Bone marrow (tissue), 2 donors: ENCODE data around the gene PPA2.

Experiments
- DNase-seq, 2 donors: peaks; one replicate each; lab custom pipeline; 2025; lab: John Stamatoyannopoulos, UW

PPA2 gene

DNA sequence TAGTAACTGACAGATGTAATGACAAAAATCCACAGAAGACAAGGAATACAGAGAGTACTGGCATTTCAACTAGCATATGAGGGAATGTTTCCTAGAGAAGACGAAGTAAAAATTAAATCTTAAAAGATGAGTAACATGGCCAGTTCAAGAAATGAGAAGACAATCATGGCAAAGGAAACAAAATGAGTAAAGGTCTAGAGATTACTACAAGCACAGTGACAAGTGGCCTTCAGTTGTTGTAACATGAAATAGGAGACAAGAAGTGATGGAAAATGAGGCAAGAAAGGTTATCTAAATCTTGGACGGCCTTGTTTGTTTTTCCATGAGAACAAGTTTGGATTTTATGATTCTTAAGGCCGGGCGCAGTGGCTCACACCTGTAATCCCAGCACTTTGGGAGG is 81.0 kb downstream of the PPA2 start:
- no peak for DNase-seq

DNA sequence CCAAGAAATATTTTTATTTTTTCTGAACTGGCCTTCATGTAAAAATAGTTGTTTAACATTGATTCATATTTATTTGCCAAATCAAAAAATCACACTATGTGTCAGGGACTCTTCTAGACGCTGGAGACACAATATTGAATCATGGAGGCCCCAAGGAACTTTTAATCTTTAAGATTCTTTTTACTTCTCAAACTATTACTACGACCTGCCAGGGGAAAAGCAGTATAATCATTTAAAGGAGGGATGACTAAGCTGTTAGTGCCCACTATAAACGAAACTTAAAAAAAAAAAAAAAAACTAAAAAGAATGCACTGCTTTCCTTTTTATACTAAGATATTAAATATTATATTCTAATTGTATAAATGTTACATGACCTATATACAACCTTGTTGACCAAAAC is 84.7 kb downstream of the PPA2 start:
- DNase-seq, result no peak

DNA sequence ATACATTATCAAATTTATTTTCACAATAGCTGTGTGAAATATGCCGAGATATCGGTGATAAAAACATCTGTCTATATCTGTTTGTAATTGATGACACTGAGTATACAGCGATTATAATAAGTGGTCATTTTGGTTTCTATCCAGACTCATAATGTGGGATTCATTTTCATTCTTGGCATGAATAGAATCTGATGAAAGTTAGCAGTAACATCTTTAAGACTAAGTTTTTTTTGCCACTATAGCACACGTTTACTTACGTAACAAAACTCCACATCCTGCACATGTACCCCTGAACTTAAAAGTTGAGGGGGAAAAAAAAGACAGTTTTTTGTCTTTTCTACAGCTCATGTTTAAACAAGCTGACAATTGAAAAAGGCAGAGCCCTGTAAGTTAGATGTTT is 86.4 kb downstream of the PPA2 start:
- no peak for DNase-seq

DNA sequence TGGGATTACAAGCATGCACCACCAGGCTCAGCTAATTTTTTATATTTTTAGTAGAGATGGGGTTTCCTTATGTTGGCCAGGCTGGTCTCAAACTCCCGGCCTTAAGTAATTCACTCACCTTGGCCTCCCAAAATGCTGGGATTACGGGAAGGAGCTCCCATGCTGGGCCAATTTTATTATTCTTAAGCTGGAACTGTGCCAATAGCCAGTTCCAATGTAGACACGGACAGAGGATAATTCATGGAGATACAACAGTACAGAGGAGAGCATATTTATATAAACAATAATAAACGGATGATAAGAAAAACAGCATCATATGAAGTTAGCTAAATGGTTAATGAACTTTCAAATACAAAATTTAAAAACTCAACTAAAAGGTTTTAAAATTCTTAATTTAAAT is 87.8 kb downstream of the PPA2 start:
- DNase-seq, result no peak

DNA sequence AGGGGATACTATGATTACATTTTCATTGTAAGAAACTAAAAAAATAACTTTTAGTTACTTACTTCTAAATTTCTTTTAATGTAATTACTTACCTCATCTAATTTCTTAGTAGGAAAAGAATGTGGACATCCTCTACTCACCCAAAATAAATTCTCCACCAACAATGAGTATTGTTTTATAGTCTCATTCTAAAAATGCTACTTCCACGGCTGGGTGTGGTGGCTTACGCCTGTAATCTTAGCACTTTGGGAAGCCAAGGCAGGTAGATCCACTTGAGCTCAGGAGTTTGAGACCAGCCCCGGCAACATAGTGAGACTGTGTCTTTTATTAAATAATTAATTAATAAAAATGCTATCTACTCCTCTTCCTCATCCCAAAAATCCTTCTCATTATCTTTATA is 99.8 kb downstream of the PPA2 start:
- DNase-seq, result no peak

DNA sequence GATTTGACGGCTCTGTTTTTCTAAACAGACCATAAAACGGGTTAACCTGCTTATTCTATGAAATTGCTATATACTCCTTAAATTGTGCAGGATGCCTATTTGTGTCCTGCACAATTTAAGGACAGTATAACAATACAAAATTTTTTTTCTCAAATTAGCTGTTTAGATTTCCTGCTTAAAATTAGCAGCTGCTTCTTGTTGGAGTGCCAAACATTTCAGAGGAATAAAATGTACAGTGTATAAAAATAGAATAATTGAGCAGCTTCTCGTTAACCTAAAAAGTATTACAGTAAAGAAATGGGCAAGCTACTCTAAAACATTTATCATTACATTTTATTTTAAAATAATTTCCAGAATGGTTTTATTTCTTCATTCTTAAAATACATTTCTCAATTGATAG is 100.5 kb downstream of the PPA2 start:
- no peak for DNase-seq

DNA sequence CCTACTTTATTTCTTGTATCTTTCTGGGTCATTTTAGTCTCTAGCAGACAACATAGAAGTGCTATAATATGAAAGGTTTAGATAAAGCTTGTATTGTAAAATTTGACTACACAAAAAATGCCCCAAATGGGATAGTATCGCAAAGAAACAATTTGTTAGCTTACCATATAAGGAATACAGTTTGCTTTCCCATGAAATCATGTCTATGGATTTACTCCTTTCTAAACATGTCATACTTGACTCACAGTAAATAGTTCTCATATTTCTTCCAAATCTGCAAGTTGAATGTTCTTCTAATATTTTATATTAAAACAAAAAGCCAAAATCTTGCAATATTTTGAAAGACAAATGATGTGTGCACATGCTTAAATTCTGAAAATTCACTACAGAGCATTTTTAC is 103.9 kb downstream of the PPA2 start:
- no peak for DNase-seq

DNA sequence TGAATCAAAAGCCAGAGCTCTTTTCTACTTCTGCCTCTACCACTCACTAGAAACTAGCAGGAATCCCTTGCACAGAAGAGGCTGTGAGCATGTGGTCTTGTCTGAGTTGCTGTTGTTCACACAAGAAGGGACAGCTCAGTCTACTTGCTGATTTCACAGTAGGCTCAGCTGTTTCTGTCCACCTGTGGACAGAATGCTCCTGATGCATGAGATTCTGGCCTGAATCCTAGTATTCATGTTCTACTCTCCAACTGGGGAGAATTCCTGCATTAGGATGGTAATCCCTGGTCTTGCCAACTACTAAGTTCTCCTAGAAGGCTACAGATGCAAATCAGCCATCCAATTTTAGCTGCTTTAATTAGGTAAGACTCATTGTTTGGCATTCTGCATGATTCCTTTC is 112.8 kb downstream of the PPA2 start:
- DNase-seq, result no peak

DNA sequence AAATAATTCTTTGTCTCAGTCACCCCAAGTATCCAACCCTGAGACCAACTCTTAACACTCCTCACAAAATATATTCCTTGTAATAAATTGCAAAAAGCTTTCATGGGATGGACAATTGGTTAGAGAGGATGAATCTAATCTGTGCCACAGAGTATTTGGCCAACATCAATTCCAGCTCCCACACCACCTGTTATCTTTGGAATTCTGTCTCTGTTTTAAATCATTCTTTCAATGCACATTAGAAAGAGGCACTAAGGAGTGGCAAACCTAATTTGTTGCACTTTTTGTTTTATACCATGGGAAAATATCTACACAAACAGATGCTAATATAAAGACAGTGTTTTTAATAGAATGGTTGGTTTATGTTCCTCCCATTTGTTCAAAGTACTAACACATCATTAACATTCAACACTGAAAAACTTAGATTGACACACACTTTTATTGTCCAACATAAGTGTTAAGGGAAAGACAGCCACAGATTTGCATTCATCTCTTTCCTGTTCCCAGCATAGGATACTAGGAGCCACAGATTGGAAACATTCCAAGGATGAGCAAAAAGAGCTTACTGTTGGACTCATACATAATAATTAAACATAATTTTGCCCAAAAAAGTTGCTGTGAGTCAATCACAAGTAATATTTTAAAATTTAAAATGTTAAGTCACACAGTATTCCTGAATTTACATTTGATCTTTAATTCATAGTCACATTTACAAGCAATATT is 116.4 kb downstream of the PPA2 start:
- DNase-seq, result no peak

DNA sequence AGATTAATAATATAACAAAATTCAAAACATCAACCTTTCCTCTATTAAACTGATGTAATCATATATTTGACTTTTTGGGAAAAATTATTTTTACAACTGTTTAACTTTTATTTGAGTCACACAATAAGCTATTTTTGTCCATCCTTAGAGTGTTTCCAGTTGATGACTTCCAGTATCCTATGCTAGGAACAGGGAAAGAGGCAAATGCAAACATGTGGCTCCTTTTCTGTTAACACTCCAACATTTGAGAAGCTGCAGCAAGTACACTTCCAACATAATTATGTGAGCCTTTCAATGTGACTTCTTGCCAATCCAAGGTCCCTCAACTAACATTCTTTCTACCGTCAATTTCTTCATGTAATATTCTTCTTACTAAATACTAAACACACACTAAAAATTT is 117.7 kb downstream of the PPA2 start:
- DNase-seq, result no peak

DNA sequence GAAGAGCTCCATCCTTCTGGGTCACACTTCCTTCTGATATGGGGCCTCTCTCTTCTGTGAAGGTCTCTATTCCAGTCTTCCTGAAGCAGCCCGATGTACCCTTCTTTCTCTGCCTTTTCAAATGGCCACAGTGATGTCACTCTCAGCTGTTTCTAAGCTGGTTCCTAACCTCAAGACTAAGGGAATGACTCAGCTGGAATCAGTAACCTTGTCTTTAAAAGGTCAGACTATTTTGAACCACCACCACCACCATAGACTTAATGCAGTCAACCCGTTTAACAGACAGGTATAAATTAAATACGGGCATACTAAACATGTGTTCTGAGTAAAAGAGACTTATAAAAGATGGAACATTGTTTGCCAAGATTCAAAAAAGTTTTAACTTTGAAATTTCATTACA is 121.0 kb downstream of the PPA2 start:
- no peak for DNase-seq

DNA sequence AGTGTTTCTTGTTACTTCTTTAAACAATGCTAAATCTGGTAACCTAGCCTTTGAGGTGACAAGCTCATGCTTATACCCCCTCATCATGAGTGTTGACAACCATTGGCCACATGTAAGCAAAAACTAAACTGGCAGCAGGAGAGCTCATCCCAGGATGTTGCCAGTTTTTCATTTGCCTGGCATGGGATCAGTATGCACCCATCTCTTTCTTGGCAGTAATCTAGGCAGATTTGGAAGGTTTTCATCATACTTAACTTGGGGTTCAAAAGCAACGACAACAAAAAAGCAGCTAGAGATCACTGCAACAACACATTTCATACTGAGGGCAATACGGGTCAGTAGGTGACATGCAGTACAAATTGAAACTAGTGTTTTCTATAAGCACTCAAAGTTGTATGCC is 122.0 kb downstream of the PPA2 start:
- no peak for DNase-seq

DNA sequence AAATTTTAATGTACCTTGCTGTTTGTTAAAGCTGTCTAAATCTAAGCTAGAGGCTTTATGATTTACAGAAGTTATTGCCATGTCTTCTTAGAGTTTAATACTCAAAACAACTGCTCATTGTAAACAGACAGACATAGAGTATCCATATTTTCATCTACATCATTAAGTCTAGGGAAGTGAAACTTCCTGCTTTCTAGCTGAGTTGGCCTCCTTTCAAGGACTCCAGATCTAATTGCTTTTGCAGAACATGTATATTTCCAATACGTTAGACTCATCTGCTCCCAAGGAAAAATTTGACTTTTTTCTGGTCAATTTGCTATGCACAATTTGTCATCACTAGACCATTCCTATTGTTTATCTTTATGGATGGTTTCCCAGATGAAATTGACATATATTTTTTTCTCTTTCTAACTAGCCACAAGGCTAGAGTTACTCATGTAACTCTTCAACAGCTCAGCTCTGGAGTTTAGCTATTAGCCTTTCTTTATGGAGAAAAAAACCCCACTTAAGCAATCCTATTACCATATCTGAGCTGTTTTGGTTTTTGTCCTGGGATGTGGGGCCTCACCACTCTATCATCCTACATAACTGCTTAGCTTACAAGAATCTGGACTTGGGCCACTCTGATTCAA is 122.9 kb downstream of the PPA2 start:
- no peak for DNase-seq

DNA sequence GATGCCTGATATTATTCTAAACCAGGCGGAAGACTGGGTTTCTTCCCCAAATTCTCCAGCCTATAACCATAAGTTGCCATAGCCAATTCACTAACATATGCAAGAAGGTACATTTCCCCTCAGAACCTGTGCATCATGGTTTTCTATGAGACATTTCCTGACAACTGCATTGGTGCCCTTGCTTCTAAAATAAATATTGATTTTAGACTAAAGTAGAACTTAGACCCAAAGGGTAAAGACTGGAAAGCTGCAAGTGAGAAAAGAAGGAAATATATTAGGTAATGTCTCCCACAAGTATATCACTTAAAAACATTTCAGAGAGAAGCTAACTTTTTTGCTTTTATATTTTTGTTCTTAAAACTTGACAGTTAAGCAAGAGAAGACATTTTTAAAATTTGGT is 125.1 kb downstream of the PPA2 start:
- no peak for DNase-seq

DNA sequence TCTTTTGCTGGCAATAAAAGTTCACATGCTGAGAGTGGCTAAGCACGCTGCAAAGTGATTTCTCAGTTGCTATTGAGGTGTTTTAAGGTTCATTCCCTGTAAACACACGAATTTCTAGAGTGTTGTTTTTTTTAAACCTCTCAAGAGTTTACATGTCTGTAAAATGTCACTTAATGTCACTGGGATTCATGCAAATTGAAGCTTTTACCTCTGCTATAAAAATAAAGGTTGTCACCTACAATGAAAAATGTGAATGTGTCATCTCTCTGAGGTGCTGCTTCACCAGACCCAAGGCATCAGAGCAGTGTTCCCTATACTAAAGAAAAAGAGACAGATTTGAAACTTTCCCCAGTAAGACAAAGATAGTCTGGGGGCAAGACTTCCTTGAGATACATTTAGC is 127.0 kb downstream of the PPA2 start:
- no peak for DNase-seq

DNA sequence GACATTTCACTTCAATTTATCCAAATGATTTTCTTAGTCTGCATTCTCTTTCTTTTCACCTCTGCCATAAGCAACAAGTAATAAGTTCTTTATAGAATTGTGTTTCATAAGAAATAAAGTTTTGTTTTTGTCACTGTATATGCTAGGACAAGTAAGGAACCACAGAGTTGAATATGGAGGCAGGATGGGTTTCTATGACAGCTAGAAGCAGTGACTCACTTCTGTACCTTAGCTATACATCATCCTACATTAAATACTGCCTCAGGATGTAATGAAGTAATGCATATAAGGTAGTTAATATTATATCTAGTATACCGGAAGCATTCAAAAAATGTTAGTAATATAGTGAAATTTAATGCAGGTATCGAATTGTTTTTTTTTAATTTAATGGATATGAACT is 128.0 kb downstream of the PPA2 start:
- no peak for DNase-seq

DNA sequence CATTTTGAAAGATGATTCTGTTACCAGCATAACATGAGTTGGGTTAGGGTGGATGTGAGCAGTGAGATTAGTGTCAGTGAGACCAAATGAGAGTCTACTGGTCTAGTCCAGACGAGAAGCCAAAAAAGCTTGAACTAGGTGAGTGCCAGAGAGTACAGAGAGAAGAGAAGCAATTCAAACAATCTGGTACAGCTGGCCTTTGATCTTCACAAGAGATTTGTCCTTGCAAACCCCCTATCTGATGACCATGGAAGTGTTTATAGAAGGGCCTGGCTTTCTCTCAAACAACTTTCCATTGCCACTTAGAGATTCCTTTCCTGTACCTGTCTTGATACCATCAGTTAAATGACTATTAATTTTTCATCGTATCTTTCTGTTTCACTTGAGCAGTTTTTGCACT is 128.5 kb downstream of the PPA2 start:
- DNase-seq, result no peak

DNA sequence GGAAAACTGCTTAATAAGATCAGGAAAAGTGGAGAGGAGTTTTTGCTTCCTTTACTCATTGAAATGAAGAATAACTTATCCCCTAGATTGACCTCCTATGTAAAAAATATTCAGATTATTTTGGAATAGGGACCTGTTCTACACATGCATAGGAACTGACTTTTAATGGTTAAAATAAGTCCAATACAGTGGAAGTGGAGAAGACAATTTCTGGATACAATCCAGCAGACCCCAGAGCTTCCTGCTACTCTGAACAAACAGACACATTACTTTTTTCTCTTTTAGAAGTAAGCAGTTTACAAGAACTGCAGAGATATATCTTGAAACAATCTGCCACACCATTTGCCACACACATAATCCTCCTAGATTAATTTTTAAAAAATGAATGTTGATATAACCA is 129.7 kb downstream of the PPA2 start:
- no peak for DNase-seq

DNA sequence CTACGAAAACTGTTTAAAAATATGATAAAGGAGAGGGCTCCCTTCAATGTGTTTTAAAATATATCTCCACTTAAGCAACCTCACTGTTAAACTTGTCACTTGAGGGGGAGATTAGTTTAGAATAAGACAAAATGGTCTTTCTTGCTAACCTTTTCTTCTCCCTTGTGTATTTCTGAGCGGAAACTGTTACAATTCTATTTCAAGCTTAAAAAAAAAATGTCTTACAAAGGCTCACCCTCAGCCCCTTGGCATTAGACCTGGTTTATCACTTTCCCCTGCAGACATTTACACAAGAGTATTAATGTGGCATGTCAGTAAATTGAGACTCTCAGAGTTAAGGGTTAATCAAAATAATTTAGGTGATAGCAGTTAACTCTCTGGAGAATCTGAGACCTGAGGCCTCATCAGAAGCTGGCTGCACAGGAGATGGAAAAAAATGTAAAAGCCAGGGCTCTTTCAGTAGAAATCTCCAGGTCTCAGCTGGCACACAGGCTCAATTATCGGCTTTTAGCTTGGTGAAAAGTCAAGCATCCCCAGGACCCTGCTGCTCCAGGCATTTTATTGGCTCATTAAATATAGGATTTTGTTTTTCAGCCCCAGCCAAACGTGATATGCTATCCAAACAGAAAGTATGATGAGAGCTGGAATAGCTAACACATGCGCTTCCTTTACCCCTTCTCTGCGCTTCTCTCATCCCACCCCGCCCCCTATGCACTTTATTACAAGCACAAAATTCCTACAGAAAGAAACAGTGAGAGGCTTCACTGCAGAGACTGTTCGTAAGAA is 130.5 kb downstream of the PPA2 start:
- no peak for DNase-seq

DNA sequence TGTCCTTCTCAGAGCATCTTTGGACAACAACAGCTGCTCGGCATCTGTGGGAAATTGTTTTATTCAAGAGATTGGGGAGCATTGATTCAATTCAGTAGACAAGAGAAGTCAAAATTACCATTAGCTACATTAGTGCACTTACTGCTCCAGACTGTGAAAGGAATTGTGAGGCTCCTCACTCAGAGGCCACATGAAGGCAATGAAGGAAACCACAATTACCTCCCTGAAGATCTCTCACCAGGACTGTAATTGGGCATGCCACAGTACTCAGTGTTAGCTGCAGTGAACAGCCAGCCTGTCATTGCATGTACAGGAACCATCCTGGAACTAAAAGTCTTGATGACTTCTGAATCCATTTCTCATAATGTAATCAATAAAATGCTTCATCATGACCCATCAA is 144.8 kb downstream of the PPA2 start:
- DNase-seq, result no peak

DNA sequence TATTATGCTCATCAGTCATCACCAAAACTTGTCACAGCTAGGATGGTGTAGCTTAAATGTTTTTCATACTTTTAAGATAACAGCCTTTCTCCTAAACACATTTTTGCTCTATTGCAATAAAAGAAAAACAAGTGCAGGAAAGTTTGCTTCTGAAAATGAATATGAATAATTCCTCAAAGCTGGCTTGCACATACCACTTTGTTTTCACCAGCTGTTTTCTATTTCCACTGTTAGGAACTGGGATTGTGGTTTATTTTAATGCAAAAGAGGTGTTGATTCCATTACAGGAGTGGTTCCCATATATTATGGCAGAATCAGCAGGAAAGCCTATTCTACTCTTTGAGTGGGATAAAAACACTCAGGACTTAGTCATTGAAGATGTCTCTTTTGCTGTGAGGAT is 145.9 kb downstream of the PPA2 start:
- DNase-seq, result no peak

DNA sequence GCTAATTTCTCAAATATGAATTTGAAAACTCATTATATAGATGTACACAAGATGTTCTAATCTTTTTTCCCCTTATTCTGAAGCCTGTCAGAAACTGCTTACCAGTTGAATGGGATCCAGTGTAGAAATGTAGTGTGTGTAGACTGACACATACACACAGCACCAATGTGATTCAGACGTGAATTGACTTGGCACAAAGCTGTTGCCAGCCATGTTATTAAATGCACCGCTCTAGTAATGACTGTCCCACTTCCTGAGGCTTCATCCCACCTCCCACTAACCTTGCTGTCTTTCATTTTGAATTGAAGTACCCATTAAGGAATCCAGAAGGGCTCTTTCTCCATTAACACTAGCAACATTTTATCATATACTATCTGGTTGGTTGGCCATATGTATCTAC is 146.6 kb downstream of the PPA2 start:
- DNase-seq, result no peak
